PC-3 (cell line): Measurements from ENCODE around the gene MPV17L2. TPM values are rescaled to one million over a fixed set of nuclear protein-coding genes. Genes with fewer than 3 reads are reported as not detected.
A peak's percentile ranks its signal among the peaks of the same experiment; 100 is the strongest.

Source experiments
- ATAC-seq: fragments of 200-7000 bp; cut with Tn5 transposase; 2 replicates; pipeline ENCODE4 v1.9.1; 2020; ENCODE audit warnings: mild to moderate bottlenecking, moderate library complexity
- BruUV-seq: library from RNA; stranded (reverse); fragments of 400-500 nt; replicated peaks from 2 replicates; lab custom pipeline; 2021; lab: Mats Ljungman, UMichigan
- CTCF ChIA-PET: fragments of 300-600 bp; sonication (Branson Sonifier 250); formaldehyde crosslinking; loops from one replicate; lab custom pipeline; 2022; ENCODE audit warnings: antibody characterized with exemption; lab: Charles Lee
- POLR2A ChIA-PET: fragments of 300-600 bp; sonication (Branson Sonifier 250); formaldehyde crosslinking; loops from one replicate; lab custom pipeline; 2022; ENCODE audit warnings: antibody characterized with exemption; ENCODE audit not compliant: unreplicated experiment; lab: Charles Lee
- DNase-seq: peaks from one replicate; pipeline ENCODE4 v3.0.0-alpha.2; 2015
- H2AFZ ChIP-seq: fragments of 300-600 bp; sonication (generic); 2 replicates; pipeline ENCODE4 v1.6.0; 2016; ENCODE audit warnings: antibody characterized with exemption, low read length
- H3F3A ChIP-seq: fragments of 300-600 bp; sonication (generic); one replicate; pipeline ENCODE4 v1.6.0; 2017; ENCODE audit warnings: antibody characterized with exemption, low read length, control low read depth, mild to moderate bottlenecking; ENCODE audit not compliant: unreplicated experiment
- H3K27ac ChIP-seq: fragments of 300-600 bp; sonication (generic); 2 replicates; pipeline ENCODE4 v1.5.1; 2016; ENCODE audit warnings: mild to moderate bottlenecking, low read length
- H3K27me3 ChIP-seq: fragments of 300-600 bp; sonication (generic); 2 replicates; pipeline ENCODE4 v1.6.1; 2016; ENCODE audit warnings: low read length, mixed read lengths
- H3K36me3 ChIP-seq: fragments of 300-600 bp; sonication (generic); 2 replicates; pipeline ENCODE4 v1.6.1; 2016; ENCODE audit warnings: low read depth, mixed run types, low read length, mixed read lengths
- H3K4me1 ChIP-seq: fragments of 300-600 bp; sonication (generic); 2 replicates; pipeline ENCODE4 v1.5.1; 2016; ENCODE audit warnings: low read length; ENCODE audit not compliant: insufficient read depth
- H3K4me2 ChIP-seq: fragments of 300-600 bp; sonication (generic); 2 replicates; pipeline ENCODE4 v1.6.0; 2016; ENCODE audit warnings: low read length
- H3K4me3 ChIP-seq: fragments of 300-600 bp; sonication (generic); 2 replicates; pipeline ENCODE4 v1.5.1; 2016; ENCODE audit warnings: mild to moderate bottlenecking, low read length, mixed read lengths
- H3K79me2 ChIP-seq: fragments of 300-600 bp; sonication (generic); 2 replicates; pipeline ENCODE4 v1.6.1; 2017; ENCODE audit warnings: low read length, mixed read lengths
- H3K9ac ChIP-seq: fragments of 300-600 bp; sonication (generic); 2 replicates; pipeline ENCODE4 v1.6.0; 2016; ENCODE audit warnings: mild to moderate bottlenecking, low read length
- H3K9me2 ChIP-seq: fragments of 300-600 bp; sonication (generic); replicated peaks from 2 replicates; pipeline ENCODE4 v1.6.1; 2016; ENCODE audit warnings: mixed run types, low read length, mixed read lengths
- H3K9me3 ChIP-seq: fragments of 300-600 bp; sonication (generic); 2 replicates; pipeline ENCODE4 v1.6.1; 2016; ENCODE audit warnings: low read length, mixed read lengths
- H4K20me1 ChIP-seq: fragments of 300-600 bp; sonication (generic); 2 replicates; pipeline ENCODE4 v1.6.1; 2016; ENCODE audit warnings: low read length, mixed read lengths
- CTCF ChIP-seq: fragments of 300-600 bp; sonication (generic); conservative IDR thresholded peaks from 2 replicates; pipeline ENCODE4 v1.5.1; 2017; ENCODE audit warnings: antibody characterized with exemption, low read depth, mild to moderate bottlenecking, low read length
- EZH2 ChIP-seq: fragments of 300-600 bp; sonication (generic); IDR thresholded peaks from one replicate; pipeline ENCODE4 v1.6.1; 2017; ENCODE audit warnings: antibody characterized with exemption, mild to moderate bottlenecking, low read length; ENCODE audit not compliant: unreplicated experiment
- EZH2phosphoT487 ChIP-seq: fragments of 300-600 bp; sonication (generic); IDR thresholded peaks from 2 replicates; pipeline ENCODE4 v1.6.1; 2018; ENCODE audit warnings: mild to moderate bottlenecking, antibody characterized with exemption, low read length, borderline replicate concordance
- intact Hi-C: fragments of 100-400 bp; cut with micrococcal nuclease; formaldehyde crosslinking; loops from 2 replicates; pipeline ENCODE4 v1.9.0; 2023
- total RNA-seq: library from RNA; depleted of rRNA; stranded (reverse); fragments of >200 nt; gene quantifications from 2 replicates; pipeline ENCODE4 v1.2.3, GENCODE V29; 2014

Gene MPV17L2
- total RNA-seq, 1 experiment from 2014 or later: 34.2 TPM

- intact Hi-C loops: no loop called here
- CTCF ChIA-PET: no interaction called here
Observed at GRCh38 chr19:18197941-18198340, 4.9 kb downstream of the MPV17L2 start.

GRCh38 chr19:18198374-18198773, 5.4 kb downstream of the MPV17L2 start:
- H3K27ac ChIP-seq: no peak overlapping the region
- no peak overlapping the region for H3K9ac ChIP-seq
- H4K20me1 ChIP-seq: no peaks in the 10 kb centered on the region
- no peak overlapping the region for H2AFZ ChIP-seq
- intact Hi-C loops: no loop called here
- TF ChIP-seq CTCF (no peak), EZH2phosphoT487 (no peak), EZH2 (no peak)
- no peaks in the 10 kb centered on the region for H3F3A ChIP-seq
- CTCF ChIA-PET: no interaction called here
- H3K4me1 ChIP-seq: peaks cover 16% of the 10 kb centered on the region
- ATAC-seq: no peak
- DNase-seq: no peak
- no TSS peak for BruUV-seq
- H3K27me3 ChIP-seq: no peaks in the 10 kb centered on the region
- POLR2A ChIA-PET: no interaction called here
- H3K4me3 ChIP-seq: no peak overlapping the region
- H3K9me2 ChIP-seq: no peaks in the 10 kb centered on the region
- H3K79me2 ChIP-seq: peaks cover 27% of the 10 kb centered on the region
- H3K36me3 ChIP-seq: peaks cover 4% of the 10 kb centered on the region; the same call in 1 of the 2 replicates
- H3K4me2 ChIP-seq: no peak overlapping the region
- no peaks in the 10 kb centered on the region for H3K9me3 ChIP-seq

More at GRCh38 chr19:18197941-18198340, 4.9 kb downstream of the MPV17L2 start:
- H3K9me3 ChIP-seq: no peaks in the 10 kb centered on the region
- peaks cover 4% of the 10 kb centered on the region; the same call in 1 of the 2 replicates for H3K36me3 ChIP-seq
- H3K4me1 ChIP-seq: peaks cover 13% of the 10 kb centered on the region
- H3K27ac ChIP-seq: no peak overlapping the region
- no peak for ATAC-seq
- H3K9me2 ChIP-seq: no peaks in the 10 kb centered on the region
- no peak for TF ChIP-seq EZH2
- TF ChIP-seq CTCF: no peak
- TF ChIP-seq EZH2phosphoT487: no peak
- H2AFZ ChIP-seq: no peak overlapping the region
- H3K27me3 ChIP-seq: no peaks in the 10 kb centered on the region
- no peak overlapping the region for H3K4me2 ChIP-seq
- peaks cover 22% of the 10 kb centered on the region for H3K79me2 ChIP-seq
- DNase-seq: no peak
- H4K20me1 ChIP-seq: no peaks in the 10 kb centered on the region
- no peak overlapping the region for H3K4me3 ChIP-seq
- no peak overlapping the region for H3K9ac ChIP-seq
- H3F3A ChIP-seq: no peaks in the 10 kb centered on the region
- POLR2A ChIA-PET: no interaction called here
- BruUV-seq: no TSS peak

- ChIA-PET CTCF (no interaction called here), POLR2A (no interaction called here)
- BruUV-seq: no TSS peak
Observed at GRCh38 chr19:18202397-18202777, 9.4 kb downstream of the MPV17L2 start.

More at GRCh38 chr19:18202397-18202777, 9.4 kb downstream of the MPV17L2 start:
- H3F3A ChIP-seq: no peaks in the 10 kb centered on the region
- no peaks in the 10 kb centered on the region for H3K9me2 ChIP-seq
- H3K36me3 ChIP-seq: peaks cover 4% of the 10 kb centered on the region; the same call in 1 of the 2 replicates
- no peak overlapping the region for H2AFZ ChIP-seq
- intact Hi-C loops: loop anchor here (10.0 kb wide), 2 partner anchors 122 to 212 kb away; partner anchors contain the start of genes LSM4 and SSBP4
- H3K9ac ChIP-seq: no peak overlapping the region; the same call in 1 of the 2 replicates
- DNase-seq (no peak), ATAC-seq (no peak)
- H3K79me2 ChIP-seq: peaks cover 23% of the 10 kb centered on the region
- H4K20me1 ChIP-seq: no peaks in the 10 kb centered on the region
- H3K4me3 ChIP-seq: peak overlapping the region; percentile 82
- no peak overlapping the region for H3K27ac ChIP-seq
- no peak for TF ChIP-seq EZH2phosphoT487
- TF ChIP-seq CTCF: no peak
- TF ChIP-seq EZH2: no peak
- H3K9me3 ChIP-seq: no peaks in the 10 kb centered on the region
- peaks cover 12% of the 10 kb centered on the region for H3K4me1 ChIP-seq
- H3K27me3 ChIP-seq: no peaks in the 10 kb centered on the region
- H3K4me2 ChIP-seq: peak overlapping the region; percentile 98
